OCI-LY1 (cell line): ENCODE data around the gene TMBIM4.
"Not testable (repeated sequence)": the region's sequence is repeated elsewhere in the genome, so short reads cannot be mapped to it uniquely, and the experiment has no call there.

Source experiments
- H2AFZ ChIP-seq: fragments of 200-600 bp; sonication (generic), shearing (Covaris generic); 2 replicates; pipeline ENCODE4 v1.6.0; 2014; ENCODE audit warnings: antibody characterized with exemption, mild to moderate bottlenecking, low read length
- H3F3A ChIP-seq: fragments of 200-600 bp; sonication (generic), shearing (Covaris generic); 2 replicates; pipeline ENCODE4 v1.6.0; 2014; ENCODE audit warnings: mild to moderate bottlenecking, antibody characterized with exemption, low read length, moderate library complexity; ENCODE audit not compliant: insufficient read depth
- H3K27ac ChIP-seq: fragments of 200-600 bp; sonication (generic); 2 replicates; pipeline ENCODE4 v1.5.1; 2014; ENCODE audit warnings: low read length, mixed run types, mild to moderate bottlenecking, low read depth; ENCODE audit not compliant: poor library complexity, severe bottlenecking
- H3K27me3 ChIP-seq: fragments of 200-600 bp; sonication (generic); 2 replicates; pipeline ENCODE4 v1.6.0; 2014; ENCODE audit warnings: antibody characterized with exemption, mild to moderate bottlenecking, low read length, moderate library complexity; ENCODE audit not compliant: insufficient read depth
- H3K36me3 ChIP-seq: fragments of 200-600 bp; sonication (generic); 2 replicates; pipeline ENCODE4 v1.6.1; 2014; ENCODE audit warnings: mild to moderate bottlenecking, antibody characterized with exemption, low read length, moderate library complexity, mixed read lengths; ENCODE audit not compliant: insufficient read depth
- H3K4me1 ChIP-seq: fragments of 200-600 bp; sonication (generic); 2 replicates; pipeline ENCODE4 v1.5.1; 2014; ENCODE audit warnings: mild to moderate bottlenecking, low read length, moderate library complexity; ENCODE audit not compliant: insufficient read depth, severe bottlenecking
- H3K4me2 ChIP-seq: fragments of 200-600 bp; sonication (generic), shearing (Covaris generic); 2 replicates; pipeline ENCODE4 v1.6.1; 2014; ENCODE audit warnings: low read length
- H3K4me3 ChIP-seq: fragments of 200-600 bp; sonication (generic); 2 replicates; pipeline ENCODE4 v1.5.1; 2014; ENCODE audit warnings: low read length, low read depth, mild to moderate bottlenecking, mixed read lengths; ENCODE audit not compliant: poor library complexity, severe bottlenecking
- H3K79me2 ChIP-seq: fragments of 200-600 bp; shearing (Covaris generic); 2 replicates; pipeline ENCODE4 v1.6.1; 2016; ENCODE audit warnings: mixed run types, low read length, mixed read lengths; ENCODE audit not compliant: insufficient read depth
- H3K9ac ChIP-seq: fragments of 200-600 bp; sonication (generic), shearing (Covaris generic); 2 replicates; pipeline ENCODE4 v1.6.1; 2014; ENCODE audit warnings: mild to moderate bottlenecking, low read length, mixed read lengths
- H3K9me2 ChIP-seq: fragments of 200-600 bp; sonication (generic), shearing (Covaris generic); 2 replicates; pipeline ENCODE4 v1.6.1; 2014; ENCODE audit warnings: low read depth, mild to moderate bottlenecking, low read length, mixed read lengths
- H3K9me3 ChIP-seq: fragments of 200-600 bp; shearing (Covaris generic); 2 replicates; pipeline ENCODE4 v1.6.1; 2014; ENCODE audit warnings: low read length, mixed read lengths
- H4K20me1 ChIP-seq: fragments of 200-600 bp; sonication (generic), shearing (Covaris generic); 2 replicates; pipeline ENCODE4 v1.6.0; 2016; ENCODE audit warnings: mild to moderate bottlenecking, low read length; ENCODE audit not compliant: insufficient read depth
- EZH2 ChIP-seq: fragments of 200-600 bp; sonication (generic), shearing (Covaris generic); IDR thresholded peaks from 2 replicates; pipeline ENCODE4 v1.8.0; 2017; ENCODE audit warnings: borderline replicate concordance, mixed run types, mild to moderate bottlenecking, antibody characterized with exemption, low read length, moderate library complexity, mixed read lengths
- TF ChIP-seq, protein P1 (sequence below): fragments of 200-600 bp; sonication (generic), shearing (Covaris generic); IDR thresholded peaks from 2 replicates; pipeline ENCODE4 v1.5.1; 2017; ENCODE audit warnings: mild to moderate bottlenecking, antibody characterized with exemption, low read length, moderate library complexity, mixed read lengths

The TMBIM4 gene

GRCh38 chr12:66187036-66187435, 17.2 kb upstream of the TMBIM4 start:
- Histone ChIP-seq H3F3A (no peaks in the 10 kb centered on the region), H3K4me2 (no peak overlapping the region), H3K79me2 (no peaks in the 10 kb centered on the region), H3K9me3 (no peaks in the 10 kb centered on the region), H3K27me3 (no peaks in the 10 kb centered on the region), H3K4me3 (no peak overlapping the region), H2AFZ (no peak overlapping the region), H3K4me1 (no peaks in the 10 kb centered on the region), H3K27ac (no peak overlapping the region), H4K20me1 (no peaks in the 10 kb centered on the region), H3K36me3 (no peaks in the 10 kb centered on the region), H3K9me2 (no peaks in the 10 kb centered on the region), H3K9ac (no peak overlapping the region)
- TF ChIP-seq, protein P1, sequence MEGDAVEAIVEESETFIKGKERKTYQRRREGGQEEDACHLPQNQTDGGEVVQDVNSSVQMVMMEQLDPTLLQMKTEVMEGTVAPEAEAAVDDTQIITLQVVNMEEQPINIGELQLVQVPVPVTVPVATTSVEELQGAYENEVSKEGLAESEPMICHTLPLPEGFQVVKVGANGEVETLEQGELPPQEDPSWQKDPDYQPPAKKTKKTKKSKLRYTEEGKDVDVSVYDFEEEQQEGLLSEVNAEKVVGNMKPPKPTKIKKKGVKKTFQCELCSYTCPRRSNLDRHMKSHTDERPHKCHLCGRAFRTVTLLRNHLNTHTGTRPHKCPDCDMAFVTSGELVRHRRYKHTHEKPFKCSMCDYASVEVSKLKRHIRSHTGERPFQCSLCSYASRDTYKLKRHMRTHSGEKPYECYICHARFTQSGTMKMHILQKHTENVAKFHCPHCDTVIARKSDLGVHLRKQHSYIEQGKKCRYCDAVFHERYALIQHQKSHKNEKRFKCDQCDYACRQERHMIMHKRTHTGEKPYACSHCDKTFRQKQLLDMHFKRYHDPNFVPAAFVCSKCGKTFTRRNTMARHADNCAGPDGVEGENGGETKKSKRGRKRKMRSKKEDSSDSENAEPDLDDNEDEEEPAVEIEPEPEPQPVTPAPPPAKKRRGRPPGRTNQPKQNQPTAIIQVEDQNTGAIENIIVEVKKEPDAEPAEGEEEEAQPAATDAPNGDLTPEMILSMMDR, result no peak
- no peak for TF ChIP-seq EZH2

GRCh38 chr12:66184822-66185221, 15.0 kb upstream of the TMBIM4 start:
- not testable (repeated sequence) for H3K79me2 ChIP-seq, H3K9me3 ChIP-seq

DNA sequence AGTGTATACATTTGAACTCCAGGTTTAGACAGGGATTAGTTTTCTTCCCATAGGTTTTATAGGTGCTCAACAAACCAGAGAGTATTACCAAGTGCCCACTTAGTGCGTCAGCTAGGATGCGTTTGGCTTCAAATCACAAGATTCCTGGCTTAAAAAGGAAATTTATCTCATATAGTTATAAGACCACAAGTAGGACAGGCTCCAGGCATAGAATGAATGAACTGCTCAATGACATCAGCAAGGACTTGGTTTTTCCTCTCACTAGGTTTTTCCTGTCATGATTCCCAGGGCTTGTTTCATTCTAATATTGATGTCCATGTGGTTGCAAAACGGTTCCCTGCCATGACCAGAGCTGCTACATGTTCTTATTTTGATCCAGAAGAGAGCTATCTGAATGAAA, 13.2 kb upstream of the TMBIM4 start:
- no peak for TF ChIP-seq EZH2
- TF ChIP-seq, protein P1, result no peak
- Histone ChIP-seq H3K9me2 (no peaks in the 10 kb centered on the region), H3K9me3 (no peaks in the 10 kb centered on the region), H3K4me3 (no peak overlapping the region), H4K20me1 (no peaks in the 10 kb centered on the region), H3K27ac (no peak overlapping the region), H3K27me3 (no peaks in the 10 kb centered on the region), H3F3A (no peaks in the 10 kb centered on the region), H3K36me3 (no peaks in the 10 kb centered on the region), H3K4me1 (no peaks in the 10 kb centered on the region), H3K4me2 (no peak overlapping the region), H3K79me2 (no peaks in the 10 kb centered on the region), H3K9ac (no peak overlapping the region), H2AFZ (no peak overlapping the region)

More at GRCh38 chr12:66184822-66185221, 15.0 kb upstream of the TMBIM4 start:
- not testable (repeated sequence) for H3K36me3 ChIP-seq, H3K4me2 ChIP-seq, H3K9ac ChIP-seq, H3K27ac ChIP-seq, H3K4me1 ChIP-seq, H4K20me1 ChIP-seq, H3F3A ChIP-seq, H2AFZ ChIP-seq, H3K27me3 ChIP-seq, H3K9me2 ChIP-seq, H3K4me3 ChIP-seq

DNA sequence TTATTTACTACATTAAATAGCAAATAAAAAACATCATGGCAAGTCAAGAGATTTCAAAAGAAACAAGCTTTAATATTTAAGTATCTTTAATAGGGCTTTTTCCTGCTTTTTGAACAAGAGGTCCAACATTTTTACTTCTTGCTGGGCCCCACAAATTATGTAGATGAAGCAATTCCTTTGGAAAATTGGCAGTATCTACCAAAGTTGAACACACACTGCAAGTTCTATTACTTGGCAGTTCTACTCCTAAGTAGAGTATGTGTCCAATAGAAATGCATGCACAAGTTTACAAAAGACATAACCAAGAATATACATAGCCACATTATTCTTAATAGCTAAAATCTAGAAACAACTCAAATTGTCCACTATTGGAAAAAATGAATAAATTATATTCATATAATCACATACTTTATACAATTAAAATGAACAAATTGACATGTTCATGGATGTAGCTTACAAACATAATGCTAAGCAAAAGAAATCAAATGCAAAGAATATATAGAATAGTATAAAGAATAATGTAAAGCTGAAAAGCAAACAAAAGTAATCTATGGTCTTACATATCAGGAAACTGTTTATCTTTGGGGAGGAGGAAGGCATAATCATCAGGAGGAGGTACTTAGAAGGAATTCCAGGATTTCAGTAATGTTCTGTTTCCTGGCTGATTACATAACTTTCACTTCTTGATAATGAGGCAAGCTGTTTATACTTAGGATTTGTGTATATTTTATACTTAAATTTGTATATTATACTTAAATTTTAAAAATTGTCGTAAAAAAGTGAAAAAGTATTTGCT, 6.5 kb upstream of the TMBIM4 start:
- Histone ChIP-seq H3K36me3 (no peaks in the 10 kb centered on the region), H3K4me1 (no peaks in the 10 kb centered on the region), H4K20me1 (no peaks in the 10 kb centered on the region), H3K27ac (no peak overlapping the region), H3K9me2 (no peaks in the 10 kb centered on the region), H3K9ac (no peak overlapping the region), H3K27me3 (no peaks in the 10 kb centered on the region), H3K4me2 (no peak overlapping the region), H3K9me3 (no peaks in the 10 kb centered on the region), H3F3A (no peaks in the 10 kb centered on the region), H3K79me2 (no peaks in the 10 kb centered on the region), H2AFZ (no peak overlapping the region), H3K4me3 (no peak overlapping the region)
- TF ChIP-seq EZH2, result no peak
- TF ChIP-seq, protein P1, result no peak

DNA sequence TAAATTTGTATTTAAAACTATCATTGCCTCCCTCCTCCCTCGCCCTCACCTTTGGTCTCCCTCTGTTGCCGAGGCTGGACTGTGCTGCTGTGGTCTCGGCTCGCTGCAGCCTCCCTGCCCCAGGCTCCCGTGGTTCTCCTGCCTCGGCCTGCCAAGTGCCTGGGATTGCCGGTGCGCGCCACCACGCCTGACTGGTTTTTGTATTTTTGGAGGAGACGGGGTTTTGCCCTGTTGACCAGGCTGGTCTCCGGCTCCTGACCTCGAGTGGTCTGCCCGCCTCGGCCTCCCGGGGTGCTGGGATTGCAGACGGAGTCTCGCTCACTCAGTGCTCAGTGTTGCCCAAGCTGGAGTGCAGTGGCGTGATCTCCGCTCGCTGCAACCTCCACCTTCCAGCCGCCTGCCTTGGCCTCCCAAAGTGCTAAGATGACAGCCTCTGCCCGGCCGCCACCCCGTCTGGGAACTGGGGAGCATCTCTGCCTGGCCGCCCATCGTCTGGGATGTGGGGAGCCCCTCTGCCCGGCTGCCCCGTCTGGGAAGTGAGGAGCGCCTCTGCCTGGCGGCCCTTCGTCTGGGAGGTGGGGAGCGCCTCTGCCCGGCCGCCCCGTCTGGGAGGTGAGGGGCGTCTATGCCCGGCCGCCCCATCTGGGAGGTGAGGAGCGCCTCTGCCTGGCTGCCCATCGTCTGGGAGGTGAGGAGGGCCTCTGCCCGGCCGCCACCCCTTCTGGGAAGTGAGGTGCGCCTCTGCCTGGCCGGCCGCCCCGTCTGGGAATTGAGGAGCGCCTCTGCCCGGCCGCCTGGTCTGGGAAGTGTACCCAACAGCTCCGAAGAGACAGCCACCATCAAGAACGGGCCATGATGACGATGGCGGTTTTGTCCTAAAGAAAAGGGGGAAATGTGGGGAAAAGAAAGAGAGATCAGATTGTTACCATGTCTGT, 4.9 kb upstream of the TMBIM4 start:
- H3K79me2 ChIP-seq, H3F3A ChIP-seq: not testable (repeated sequence)

More for the DNA sequence above, 4.9 kb upstream of the TMBIM4 start:
- H3K9me3 ChIP-seq, H3K4me2 ChIP-seq, H2AFZ ChIP-seq, H3K27ac ChIP-seq, H3K9me2 ChIP-seq, H3K4me3 ChIP-seq, H3K36me3 ChIP-seq, H4K20me1 ChIP-seq, H3K9ac ChIP-seq, H3K27me3 ChIP-seq, H3K4me1 ChIP-seq: not testable (repeated sequence)
